ENCODE data around the gene ELN. TPM values are rescaled to one million over a fixed set of nuclear protein-coding genes. Genes with fewer than 3 reads are reported as not detected.
A peak's percentile ranks its signal among the peaks of the same experiment; 100 is the strongest.

ELN gene
- total RNA-seq, 2 donors from 2014 or later = 92.6 to 131 TPM

DNA sequence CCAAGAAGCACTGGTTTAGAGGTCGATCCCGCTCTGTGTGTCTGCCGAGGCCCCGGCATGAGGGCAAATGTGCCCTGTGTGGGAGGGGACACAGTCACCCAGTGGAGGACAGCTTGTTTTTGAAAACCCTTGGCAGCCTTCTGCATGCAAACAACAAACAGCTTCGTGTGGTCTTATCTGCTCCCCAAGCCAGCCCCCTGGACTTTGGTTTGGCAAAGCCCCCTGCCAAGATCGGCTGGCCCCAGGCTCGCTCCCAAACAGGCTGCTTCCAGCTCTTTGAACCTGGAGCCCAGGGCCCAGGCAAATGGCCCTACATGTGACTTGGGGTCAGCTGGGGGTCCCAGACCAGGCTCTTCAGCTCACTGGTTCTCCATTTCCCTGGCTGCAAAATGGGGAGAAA is 2.9 kb downstream of the ELN start:
- ATAC-seq (no peak), DNase-seq (peak in 1 of 4 donors; percentile 43)
- peak overlapping the region; percentile 33 to 90 (median 84) for H3K27ac ChIP-seq
- no peaks in the 10 kb centered on the region for H3K36me3 ChIP-seq (replicated peaks in 1 of 2; ENCODE audit: insufficient read depth in 1 of 2, low read depth in 2 of 2)
- TF ChIP-seq, protein P1, sequence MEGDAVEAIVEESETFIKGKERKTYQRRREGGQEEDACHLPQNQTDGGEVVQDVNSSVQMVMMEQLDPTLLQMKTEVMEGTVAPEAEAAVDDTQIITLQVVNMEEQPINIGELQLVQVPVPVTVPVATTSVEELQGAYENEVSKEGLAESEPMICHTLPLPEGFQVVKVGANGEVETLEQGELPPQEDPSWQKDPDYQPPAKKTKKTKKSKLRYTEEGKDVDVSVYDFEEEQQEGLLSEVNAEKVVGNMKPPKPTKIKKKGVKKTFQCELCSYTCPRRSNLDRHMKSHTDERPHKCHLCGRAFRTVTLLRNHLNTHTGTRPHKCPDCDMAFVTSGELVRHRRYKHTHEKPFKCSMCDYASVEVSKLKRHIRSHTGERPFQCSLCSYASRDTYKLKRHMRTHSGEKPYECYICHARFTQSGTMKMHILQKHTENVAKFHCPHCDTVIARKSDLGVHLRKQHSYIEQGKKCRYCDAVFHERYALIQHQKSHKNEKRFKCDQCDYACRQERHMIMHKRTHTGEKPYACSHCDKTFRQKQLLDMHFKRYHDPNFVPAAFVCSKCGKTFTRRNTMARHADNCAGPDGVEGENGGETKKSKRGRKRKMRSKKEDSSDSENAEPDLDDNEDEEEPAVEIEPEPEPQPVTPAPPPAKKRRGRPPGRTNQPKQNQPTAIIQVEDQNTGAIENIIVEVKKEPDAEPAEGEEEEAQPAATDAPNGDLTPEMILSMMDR (IDR thresholded peaks at IDR 0.05) = no peak
- TF ChIP-seq POLR2A (IDR thresholded peaks at IDR 0.05) = no peak
- no peaks in the 10 kb centered on the region for H3K9me3 ChIP-seq
- no peak overlapping the region for H3K4me3 ChIP-seq
- 39 to 60% methylated on average over 5 to 7 of the region's 7 CpGs for WGBS, 2 donors
- no peaks in the 10 kb centered on the region for H3K27me3 ChIP-seq
- peaks cover 78% of the 10 kb centered on the region for H3K4me1 ChIP-seq
- intact Hi-C loops (cut with DNase I) = no loop called here

GRCh38 chr7:74031403-74032190 is 3.6 kb downstream of the ELN start:
- TF ChIP-seq, protein P1 (IDR thresholded peaks at IDR 0.05) = no peak
- no peak for TF ChIP-seq POLR2A (IDR thresholded peaks at IDR 0.05)
- H3K4me1 ChIP-seq = peaks cover 79% of the 10 kb centered on the region
- H3K27ac ChIP-seq = peak overlapping the region; percentile 83 to 90 (median 86)

DNA sequence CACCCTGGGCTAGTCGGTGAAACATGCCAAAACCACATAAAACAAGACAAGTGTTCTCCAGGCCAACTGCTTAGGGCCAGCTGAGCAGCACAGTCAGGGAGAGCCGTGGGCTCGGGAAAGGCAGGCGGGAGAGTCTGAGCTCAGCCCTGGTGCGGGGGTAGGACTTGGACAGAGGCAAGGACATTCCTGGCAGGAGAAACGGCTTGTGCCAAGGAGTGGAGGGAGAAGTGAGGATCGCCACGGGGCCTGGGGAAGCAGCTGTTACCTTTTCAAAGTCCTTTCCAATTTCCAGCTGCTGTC is 4.2 kb downstream of the ELN start:
- H3K27ac ChIP-seq = peak overlapping the region; percentile 83 to 90 (median 86)
- H3K27me3 ChIP-seq = no peaks in the 10 kb centered on the region
- no peak for ATAC-seq
- no peak overlapping the region for H3K4me3 ChIP-seq
- no peaks in the 10 kb centered on the region for H3K9me3 ChIP-seq
- 9 to 16% methylated on average over 8 of the region's 8 CpGs for WGBS, 2 donors
- DNase-seq = peak; percentile 64 to 75 (median 74)
- TF ChIP-seq, protein P1 (IDR thresholded peaks at IDR 0.05) = no peak
- TF ChIP-seq POLR2A (IDR thresholded peaks at IDR 0.05) = peak in 2 of 3 donors; percentile 15 to 25
- H3K36me3 ChIP-seq (replicated peaks in 1 of 2; ENCODE audit: insufficient read depth in 1 of 2, low read depth in 2 of 2) = no peaks in the 10 kb centered on the region
- intact Hi-C loops (cut with DNase I) = no loop called here
- peaks cover 75% of the 10 kb centered on the region for H3K4me1 ChIP-seq

More at GRCh38 chr7:74031403-74032190, 3.6 kb downstream of the ELN start:
- WGBS, 2 donors = 35 to 49% methylated on average over 5 of the region's 5 CpGs
- intact Hi-C loops (cut with DNase I) = no loop called here
- Histone ChIP-seq H3K4me3 (no peak overlapping the region), H3K27me3 (no peaks in the 10 kb centered on the region), H3K36me3 (replicated peaks in 1 of 2; ENCODE audit: insufficient read depth in 1 of 2, low read depth in 2 of 2) (no peaks in the 10 kb centered on the region), H3K9me3 (no peaks in the 10 kb centered on the region)
- DNase-seq (no peak), ATAC-seq (no peak)

DNA sequence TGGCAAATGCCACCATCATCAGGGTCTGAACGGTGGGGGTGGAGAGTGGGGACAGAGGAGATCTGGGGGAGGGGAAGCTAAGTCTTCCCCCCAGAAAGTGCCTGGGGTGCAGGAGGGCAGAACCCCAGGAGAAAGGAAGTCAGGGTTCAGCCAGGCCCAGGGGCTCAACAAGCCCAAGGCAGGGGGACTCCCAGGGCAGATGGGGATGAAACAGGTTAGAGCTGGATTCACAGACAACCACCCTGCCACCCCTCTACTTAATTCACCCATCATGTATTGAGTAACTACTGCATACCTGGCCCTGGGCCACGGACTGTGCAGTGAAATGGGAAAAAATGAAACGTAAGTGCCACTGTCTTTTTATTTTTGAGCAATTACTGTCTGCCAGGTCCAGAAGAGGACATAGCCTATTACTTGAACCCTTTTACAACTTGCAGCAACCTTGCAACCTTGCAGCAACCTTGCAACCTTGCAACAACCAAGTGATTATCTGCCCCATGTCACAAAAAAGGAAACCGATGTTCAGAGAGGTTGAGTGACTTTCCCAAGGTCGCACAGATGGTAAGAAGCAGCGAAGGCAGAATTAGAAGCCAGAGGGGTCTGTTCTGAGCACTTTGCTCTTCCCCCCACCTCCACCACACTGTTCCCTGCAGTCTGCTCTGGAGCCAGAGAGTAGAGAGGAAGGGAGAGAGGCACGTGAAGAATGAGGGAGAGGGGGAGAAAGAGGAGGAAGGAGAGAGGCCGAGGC is 4.8 kb downstream of the ELN start:
- 40 to 50% methylated on average over 8 of the region's 8 CpGs for WGBS, 2 donors
- peaks cover 75% of the 10 kb centered on the region for H3K4me1 ChIP-seq
- no peak for TF ChIP-seq POLR2A (IDR thresholded peaks at IDR 0.05)
- TF ChIP-seq, protein P1 (IDR thresholded peaks at IDR 0.05) = no peak
- peak overlapping the region; percentile 83 to 90 (median 86) for H3K27ac ChIP-seq
- H3K4me3 ChIP-seq = no peak overlapping the region
- H3K36me3 ChIP-seq (replicated peaks in 1 of 2; ENCODE audit: insufficient read depth in 1 of 2, low read depth in 2 of 2) = no peaks in the 10 kb centered on the region
- DNase-seq = peak in 1 of 4 donors; percentile 46
- H3K9me3 ChIP-seq = no peaks in the 10 kb centered on the region
- no peaks in the 10 kb centered on the region for H3K27me3 ChIP-seq
- intact Hi-C loops (cut with DNase I) = no loop called here
- ATAC-seq = no peak
